HEK293T (cell line): ENCODE data around the gene UBL4A.

Experiments
- BHLHE40 ChIP-seq: fragments of 450-650 bp; IDR thresholded peaks from 2 replicates; pipeline ENCODE4 v1.6.1; 2016; ENCODE audit warnings: mild to moderate bottlenecking, moderate library complexity, borderline replicate concordance
- FOXA1 ChIP-seq: fragments of 450-650 bp; IDR thresholded peaks from 2 replicates; pipeline ENCODE4 v1.6.1; 2016; ENCODE audit warnings: mild to moderate bottlenecking
- FOXM1 ChIP-seq: fragments of 450-650 bp; IDR thresholded peaks from 2 replicates; pipeline ENCODE4 v1.6.1; 2017; ENCODE audit warnings: mild to moderate bottlenecking, borderline replicate concordance
- L3MBTL2 ChIP-seq: fragments of 450-650 bp; conservative IDR thresholded peaks from 2 replicates; pipeline ENCODE4 v1.6.1; 2016; ENCODE audit warnings: mild to moderate bottlenecking
- PKNOX1 ChIP-seq: fragments of 450-650 bp; IDR thresholded peaks from 2 replicates; pipeline ENCODE4 v1.6.1; 2016
- SP1 ChIP-seq: fragments of 450-650 bp; IDR thresholded peaks from 2 replicates; pipeline ENCODE4 v1.6.1; 2017
- SUZ12 ChIP-seq: fragments of 450-650 bp; IDR thresholded peaks from 2 replicates; pipeline ENCODE4 v1.6.1; 2016; ENCODE audit warnings: mild to moderate bottlenecking

DNA sequence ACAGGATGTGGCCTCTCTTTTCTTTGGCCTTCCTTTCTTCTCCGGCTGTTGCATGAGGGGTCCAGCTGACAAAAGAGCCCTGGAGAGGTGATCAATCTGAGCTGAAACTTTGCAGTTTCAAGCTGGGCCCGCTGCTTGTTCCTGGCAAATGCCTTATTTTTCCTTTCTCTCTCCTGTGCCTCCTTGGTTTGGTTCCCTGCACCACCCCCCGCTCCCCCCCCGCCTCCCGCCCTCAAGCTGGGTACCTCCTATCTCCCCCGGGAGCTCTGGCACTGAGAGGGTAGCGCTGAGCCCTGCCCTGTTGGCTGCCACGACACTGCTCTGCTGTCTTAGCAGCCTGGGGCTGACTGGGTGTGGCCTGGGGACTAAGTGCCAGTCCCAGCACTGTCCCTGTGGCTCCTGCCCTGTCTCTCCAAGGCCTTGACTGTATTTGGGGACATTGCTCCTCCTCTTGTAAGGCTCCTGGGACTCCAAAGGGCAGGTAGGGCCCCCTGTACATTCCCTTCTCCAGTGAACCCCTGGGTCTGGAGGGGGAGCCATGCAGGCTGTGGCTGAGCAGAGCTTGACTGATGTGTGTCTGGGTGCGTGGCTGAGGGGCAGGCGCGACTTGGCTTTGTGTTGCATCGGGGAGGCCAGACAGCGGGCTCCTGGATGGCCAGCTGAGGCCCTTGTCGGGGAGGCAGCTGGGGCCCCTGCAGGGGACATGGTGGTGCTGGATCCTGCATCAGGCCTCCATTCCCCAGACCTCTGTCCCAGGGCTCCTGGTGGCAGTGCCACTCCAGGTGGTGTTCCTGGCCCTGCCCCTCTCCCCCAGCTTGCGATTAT is 27.2 kb downstream of the UBL4A start:
- TF ChIP-seq PKNOX1 (no peak), BHLHE40 (no peak), L3MBTL2 (no peak), FOXA1 (no peak), FOXM1 (no peak), SUZ12 (no peak), SP1 (no peak)
